Nephron (organoid): ENCODE data around the gene EZH2.
A peak's percentile ranks its signal among the peaks of the same experiment; 100 is the strongest.

Experiments
- H3K27ac Mint-ChIP-seq, 3 experiments: 2 replicates each; pipeline ENCODE4 v1.8.0; 2020; ENCODE audit warnings: mixed read lengths in 3 of 3, mild to moderate bottlenecking in 2 of 3, moderate library complexity in 1 of 3
- H3K27me3 Mint-ChIP-seq: 2 replicates; pipeline ENCODE4 v1.8.0; 2021; ENCODE audit warnings: low read depth, mild to moderate bottlenecking, moderate library complexity, mixed read lengths
- H3K36me3 Mint-ChIP-seq: 2 replicates; pipeline ENCODE4 v1.8.0; 2020; ENCODE audit warnings: low read depth, mixed read lengths
- H3K4me1 Mint-ChIP-seq: 2 replicates; pipeline ENCODE4 v1.8.0; 2020; ENCODE audit warnings: mixed read lengths
- H3K4me3 Mint-ChIP-seq, 3 experiments: 2 replicates each; pipeline ENCODE4 v1.8.0; 2020; ENCODE audit warnings: mild to moderate bottlenecking in 3 of 3, mixed read lengths in 3 of 3, moderate library complexity in 2 of 3
- H3K9me3 Mint-ChIP-seq: 2 replicates; pipeline ENCODE4 v1.8.0; 2020; ENCODE audit warnings: mixed read lengths
- CTCF ChIP-seq, 3 experiments: fragments of 200-600 bp; sonication (generic); IDR thresholded peaks; one replicate each; pipeline ENCODE4 v1.5.0; 2021; ENCODE audit warnings: antibody characterized with exemption in 3 of 3; ENCODE audit not compliant: unreplicated experiment in 3 of 3

The EZH2 gene

GRCh38 chr7:148863324-148863723, 20.8 kb downstream of the EZH2 start:
- Mint-ChIP-seq H3K36me3 (peaks cover 10% of the 10 kb centered on the region), H3K4me3 (no peak overlapping the region), H3K9me3 (peaks cover 8% of the 10 kb centered on the region), H3K27me3 (no peaks in the 10 kb centered on the region), H3K27ac (peak overlapping the region; percentile 11 to 73 (median 54)), H3K4me1 (peaks cover 18% of the 10 kb centered on the region)
- no peak for TF ChIP-seq CTCF (IDR thresholded peaks at IDR 0.05; ENCODE audit: unreplicated experiment in 3 of 3)

GRCh38 chr7:148862481-148862880, 21.6 kb downstream of the EZH2 start:
- TF ChIP-seq CTCF (IDR thresholded peaks at IDR 0.05; ENCODE audit: unreplicated experiment in 3 of 3): no peak
- peaks cover 18% of the 10 kb centered on the region for H3K4me1 Mint-ChIP-seq
- no peaks in the 10 kb centered on the region for H3K9me3 Mint-ChIP-seq
- H3K27ac Mint-ChIP-seq: peak overlapping the region in 1 of 3 experiments; percentile 75
- H3K4me3 Mint-ChIP-seq: no peak overlapping the region
- no peaks in the 10 kb centered on the region for H3K27me3 Mint-ChIP-seq
- H3K36me3 Mint-ChIP-seq: peaks cover 2% of the 10 kb centered on the region

- Mint-ChIP-seq H3K9me3 (no peaks in the 10 kb centered on the region), H3K36me3 (no peaks in the 10 kb centered on the region), H3K4me1 (peaks cover 28% of the 10 kb centered on the region), H3K27me3 (no peaks in the 10 kb centered on the region), H3K4me3 (no peak overlapping the region), H3K27ac (peak overlapping the region in 1 of 3 experiments; percentile 44)
- TF ChIP-seq CTCF (IDR thresholded peaks at IDR 0.05; ENCODE audit: unreplicated experiment in 3 of 3): no peak
Observed at GRCh38 chr7:148858489-148858888, 25.6 kb downstream of the EZH2 start.

- no peaks in the 10 kb centered on the region for H3K27me3 Mint-ChIP-seq
- no peaks in the 10 kb centered on the region for H3K36me3 Mint-ChIP-seq
- TF ChIP-seq CTCF (IDR thresholded peaks at IDR 0.05; ENCODE audit: unreplicated experiment in 3 of 3): no peak
- H3K27ac Mint-ChIP-seq: no peak overlapping the region
- peaks cover 22% of the 10 kb centered on the region for H3K4me1 Mint-ChIP-seq
- H3K4me3 Mint-ChIP-seq: no peak overlapping the region
- H3K9me3 Mint-ChIP-seq: no peaks in the 10 kb centered on the region
Observed at GRCh38 chr7:148856891-148857290, 27.2 kb downstream of the EZH2 start.

GRCh38 chr7:148856578-148856881, 27.6 kb downstream of the EZH2 start:
- no peaks in the 10 kb centered on the region for H3K27me3 Mint-ChIP-seq
- no peak for TF ChIP-seq CTCF (IDR thresholded peaks at IDR 0.05; ENCODE audit: unreplicated experiment in 3 of 3)

GRCh38 chr7:148854983-148855382, 29.1 kb downstream of the EZH2 start:
- Mint-ChIP-seq H3K4me1 (peaks cover 19% of the 10 kb centered on the region), H3K9me3 (no peaks in the 10 kb centered on the region), H3K36me3 (no peaks in the 10 kb centered on the region), H3K4me3 (no peak overlapping the region), H3K27ac (no peak overlapping the region), H3K27me3 (no peaks in the 10 kb centered on the region)
- no peak for TF ChIP-seq CTCF (IDR thresholded peaks at IDR 0.05; ENCODE audit: unreplicated experiment in 3 of 3)

More at GRCh38 chr7:148856578-148856881, 27.6 kb downstream of the EZH2 start:
- H3K4me1 Mint-ChIP-seq: peaks cover 19% of the 10 kb centered on the region
- H3K36me3 Mint-ChIP-seq: no peaks in the 10 kb centered on the region
- H3K27ac Mint-ChIP-seq: peak overlapping the region in 1 of 3 experiments; percentile 15
- no peak overlapping the region for H3K4me3 Mint-ChIP-seq
- no peaks in the 10 kb centered on the region for H3K9me3 Mint-ChIP-seq
